GM18502 (cell line): ENCODE data around the gene RANBP1.

Experiments
- ATAC-seq: cut with Tn5 transposase; IDR thresholded peaks from one replicate; pipeline ENCODE4 v1.9.1; 2021; ENCODE audit warnings: mild to moderate bottlenecking; ENCODE audit not compliant: unreplicated experiment, poor library complexity

The RANBP1 gene

GRCh38 chr22:20165421-20165820 is 49.5 kb downstream of the RANBP1 start:
- ATAC-seq, result no peak

- no peak for ATAC-seq
Observed at GRCh38 chr22:20165913-20166312, 50.0 kb downstream of the RANBP1 start.

GRCh38 chr22:20166703-20167102 is 50.8 kb downstream of the RANBP1 start:
- ATAC-seq, result no peak

GRCh38 chr22:20167643-20168322 is 51.9 kb downstream of the RANBP1 start:
- no peak for ATAC-seq

- no peak for ATAC-seq
Observed at GRCh38 chr22:20169253-20169822, 53.4 kb downstream of the RANBP1 start.

GRCh38 chr22:20170170-20170569 is 54.3 kb downstream of the RANBP1 start:
- no peak for ATAC-seq

GRCh38 chr22:20171288-20172140 is 55.6 kb downstream of the RANBP1 start:
- no peak for ATAC-seq

GRCh38 chr22:20172141-20172613 is 56.3 kb downstream of the RANBP1 start:
- no peak for ATAC-seq

- no peak for ATAC-seq
Observed at GRCh38 chr22:20173246-20173645, 57.3 kb downstream of the RANBP1 start.

- ATAC-seq, result no peak
Observed at GRCh38 chr22:20173772-20174171, 57.9 kb downstream of the RANBP1 start.

- ATAC-seq, result no peak
Observed at GRCh38 chr22:20174785-20175596, 59.1 kb downstream of the RANBP1 start.

- no peak for ATAC-seq
Observed at GRCh38 chr22:20175597-20175900, 59.6 kb downstream of the RANBP1 start.

GRCh38 chr22:20176421-20177085 is 60.6 kb downstream of the RANBP1 start:
- ATAC-seq, result no peak
